Middle frontal gyrus (tissue), 1 donor: ENCODE results near the gene EBF4.
"Not testable (repeated sequence)": the region's sequence is repeated elsewhere in the genome, so short reads cannot be mapped to it uniquely, and the experiment has no call there.

Experiments used
- DNase-seq: peaks from one replicate; pipeline ENCODE4 v3.0.0-alpha.2; 2015; ENCODE audit warnings: low spot score; ENCODE audit errors: extremely low spot score

EBF4 gene

DNA sequence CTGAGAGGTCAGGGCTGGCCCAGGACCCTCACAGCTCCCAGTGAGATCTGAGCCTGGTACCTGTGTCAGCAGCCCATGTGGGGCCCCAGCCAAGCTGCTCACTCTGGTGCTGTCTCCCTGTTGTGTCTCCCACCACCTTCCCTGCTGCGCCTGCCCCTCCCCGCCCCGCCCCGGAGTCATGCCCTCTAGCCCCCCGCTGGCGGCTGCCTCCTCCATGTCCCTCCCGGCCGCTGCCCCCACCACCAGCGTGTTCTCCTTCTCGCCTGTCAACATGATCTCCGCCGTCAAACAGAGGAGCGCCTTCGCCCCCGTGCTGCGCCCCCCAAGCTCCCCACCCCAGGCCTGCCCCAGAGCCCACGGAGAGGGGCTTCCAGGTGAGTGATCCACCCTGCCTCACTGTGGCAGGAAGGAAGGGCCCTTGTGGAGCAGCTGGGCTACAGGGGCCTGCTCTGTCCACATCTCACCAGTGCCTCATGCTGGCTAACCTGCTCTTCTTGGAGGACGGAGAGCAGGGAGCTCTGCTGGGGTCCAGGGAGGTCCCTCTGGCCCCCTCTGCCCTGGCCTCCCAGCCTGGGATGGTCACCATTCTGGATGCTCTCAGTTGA is 63.0 kb downstream of the EBF4 start:
- no peak for DNase-seq

GRCh38 chr20:2756056-2756611 is 63.6 kb downstream of the EBF4 start:
- DNase-seq, result no peak

- DNase-seq, result no peak
Observed at GRCh38 chr20:2757001-2757400, 64.4 kb downstream of the EBF4 start.

- DNase-seq, result no peak
Observed at GRCh38 chr20:2757969-2758368, 65.4 kb downstream of the EBF4 start.

- no peak for DNase-seq
Observed at GRCh38 chr20:2759143-2759542, 66.6 kb downstream of the EBF4 start.

- no peak for DNase-seq
Observed at GRCh38 chr20:2759603-2760296, 67.2 kb downstream of the EBF4 start.

GRCh38 chr20:2760297-2760951 is 67.8 kb downstream of the EBF4 start:
- no peak for DNase-seq

- no peak for DNase-seq
Observed at GRCh38 chr20:2760952-2761305, 68.3 kb downstream of the EBF4 start.

DNA sequence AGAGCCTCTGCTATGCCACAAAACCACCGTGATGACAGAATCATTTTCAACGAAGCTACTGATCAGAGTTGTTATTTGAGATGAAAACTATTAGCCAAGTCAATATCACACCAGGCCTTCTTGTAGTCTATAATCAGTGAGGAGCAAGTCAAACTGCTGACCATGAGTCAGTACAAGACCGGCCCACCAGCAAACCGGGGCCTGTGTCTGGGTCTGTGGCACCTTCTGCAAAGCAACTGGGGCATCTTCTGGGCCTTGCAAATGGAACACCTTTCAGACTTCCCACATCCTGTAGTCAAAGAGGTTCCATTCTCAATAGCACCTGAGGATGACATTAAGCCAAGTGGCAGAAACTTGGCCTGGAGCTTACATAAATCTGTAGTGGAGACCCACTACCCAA is 69.3 kb downstream of the EBF4 start:
- no peak for DNase-seq

GRCh38 chr20:2762578-2763131 is 70.1 kb downstream of the EBF4 start:
- no peak for DNase-seq

DNA sequence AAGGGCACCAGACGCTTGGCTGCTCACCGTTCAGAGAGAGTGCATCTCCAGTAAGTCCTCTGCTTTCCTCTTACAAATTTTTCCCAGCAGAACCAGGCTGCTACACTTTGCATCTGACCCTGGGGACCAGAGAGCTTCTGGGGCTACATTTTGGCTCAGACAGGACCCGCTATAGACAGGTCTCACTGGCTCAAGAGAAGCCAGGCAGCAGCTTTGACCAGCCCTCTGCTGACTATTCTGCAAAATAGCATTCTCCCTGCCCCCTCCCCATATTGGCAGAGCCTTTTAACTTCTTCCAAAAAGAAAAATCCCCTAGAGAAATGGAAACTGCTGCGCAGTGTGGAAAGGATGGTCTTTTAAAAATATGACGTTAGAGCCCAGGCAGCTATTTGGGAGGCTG is 70.6 kb downstream of the EBF4 start:
- DNase-seq, result no peak

- no peak for DNase-seq
Observed at GRCh38 chr20:2767768-2768631, 75.4 kb downstream of the EBF4 start.

DNA sequence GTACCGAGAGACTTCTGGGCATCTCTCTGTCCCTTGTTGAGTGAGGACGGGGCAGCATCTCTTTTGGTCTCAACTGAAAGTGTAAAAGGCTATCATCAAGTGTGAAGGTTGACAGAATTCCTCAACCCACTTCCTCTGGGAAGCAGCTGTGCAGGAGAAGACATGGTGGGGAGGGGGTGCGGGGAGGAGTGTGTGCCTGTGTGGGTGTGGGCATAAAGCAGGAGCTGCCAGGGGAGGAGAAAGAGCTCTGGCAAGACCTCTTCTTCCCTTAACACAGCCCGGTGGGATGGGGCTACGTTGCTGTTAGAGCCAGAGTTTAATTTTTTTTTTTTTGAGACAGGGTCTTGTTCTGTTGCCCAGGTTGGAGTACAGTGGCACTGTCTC is 76.0 kb downstream of the EBF4 start:
- no peak for DNase-seq

- DNase-seq, result not testable (repeated sequence)
Observed at GRCh38 chr20:2770091-2770490, 77.5 kb downstream of the EBF4 start.

DNA sequence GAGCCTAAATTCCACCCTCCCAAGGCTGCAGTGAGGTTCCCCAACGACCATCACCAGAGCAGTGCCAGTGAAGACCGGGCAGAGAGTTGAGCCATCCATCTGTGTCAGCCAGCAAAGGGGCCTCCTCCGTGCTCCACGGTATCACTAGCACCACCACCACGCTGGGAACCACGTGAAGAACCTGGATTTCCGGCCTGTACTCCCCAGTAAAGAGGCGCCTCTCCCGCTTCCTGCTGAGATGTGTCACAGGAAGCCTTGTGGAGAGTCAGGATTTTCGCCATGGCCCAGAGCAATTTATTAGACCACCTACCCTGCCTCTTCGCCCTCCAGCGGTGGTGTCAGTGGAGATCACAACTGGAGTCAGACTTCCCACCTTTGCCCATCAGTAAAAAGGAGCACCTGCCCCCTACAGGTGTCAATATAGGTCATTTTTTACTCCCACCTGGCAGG is 79.1 kb downstream of the EBF4 start:
- no peak for DNase-seq

DNA sequence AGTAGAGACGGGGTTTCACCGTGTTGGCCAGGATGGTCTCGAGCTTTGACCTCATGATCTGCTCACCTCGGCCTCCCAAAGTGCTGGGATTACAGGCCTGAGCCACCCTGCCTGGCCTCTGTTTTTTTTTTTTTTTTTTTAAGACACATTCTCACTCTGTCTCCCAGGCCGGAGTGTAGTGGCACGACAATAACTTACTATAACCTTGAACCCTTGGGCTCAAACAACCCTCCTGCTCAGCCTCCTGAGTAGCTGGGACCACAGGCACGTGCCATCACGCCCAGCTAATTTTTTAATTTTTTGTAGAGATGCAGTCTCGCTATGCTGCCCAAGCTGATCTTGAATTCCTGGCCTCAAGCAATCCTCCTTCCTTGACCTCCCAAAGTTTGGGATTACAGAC is 81.2 kb downstream of the EBF4 start:
- no peak for DNase-seq

DNA sequence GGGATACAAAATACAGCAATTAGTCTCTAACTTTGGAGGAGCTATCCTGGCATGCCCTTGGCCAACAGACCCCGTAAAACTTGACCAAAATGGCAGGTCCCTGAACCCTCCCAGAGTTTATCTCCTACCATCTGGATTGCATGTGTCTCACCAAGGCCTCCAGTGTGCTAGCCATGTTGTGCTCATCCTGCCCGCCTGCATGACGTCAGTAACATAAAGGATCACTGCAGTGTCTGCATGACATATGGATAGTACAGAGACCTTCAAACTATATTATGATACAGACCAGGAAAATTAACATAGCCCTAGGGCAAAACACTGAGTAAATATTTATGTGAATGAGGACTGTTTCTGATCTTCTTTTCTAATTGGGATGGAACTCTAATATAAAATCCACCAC is 82.6 kb downstream of the EBF4 start:
- no peak for DNase-seq

- DNase-seq, result no peak
Observed at GRCh38 chr20:2778602-2779321, 86.2 kb downstream of the EBF4 start.

DNA sequence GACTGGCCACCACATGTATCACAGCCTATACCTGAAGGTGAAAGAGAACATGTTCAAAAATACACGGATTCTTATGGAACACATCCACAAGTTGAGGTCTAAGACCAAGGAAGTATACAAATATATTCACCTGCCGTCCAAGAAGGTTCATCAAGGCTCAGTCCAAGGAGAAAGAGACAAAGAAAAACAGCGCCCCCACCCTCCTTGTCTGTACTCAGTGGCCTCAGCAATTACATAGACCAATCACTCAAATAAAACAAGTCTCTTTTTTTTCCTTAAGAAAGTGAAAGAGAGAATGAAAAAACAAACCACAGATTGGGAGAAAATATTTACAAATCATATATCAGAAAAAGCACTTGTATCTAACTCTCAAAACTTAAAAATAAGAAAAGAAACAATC is 88.4 kb downstream of the EBF4 start:
- no peak for DNase-seq

- DNase-seq, result no peak
Observed at GRCh38 chr20:2783908-2784566, 91.5 kb downstream of the EBF4 start.
